ENCODE results near the gene RPUSD4. TPM values are rescaled to one million over a fixed set of nuclear protein-coding genes. Genes with fewer than 3 reads are reported as not detected.

The RPUSD4 gene
- polyA plus RNA-seq, 2 of the 4 experiments (the other 2 are of a cell fraction) = 15.4 to 16.2 TPM

- TF ChIP-seq RAD21 (conservative IDR thresholded peaks at IDR 0.05 in 1 of 2, IDR thresholded peaks at IDR 0.05 in 1 of 2) (no peak), CHD2 (IDR thresholded peaks at IDR 0.05; ENCODE audit: low read length, partially characterized antibody) (no peak), REST (IDR thresholded peaks at IDR 0.05) (no peak), MYC (IDR thresholded peaks at IDR 0.05; ENCODE audit: borderline replicate concordance, low read length) (no peak), TFCP2L1 (CRISPR knock-in tag; IDR thresholded peaks at IDR 0.05) (no peak), ZFP36 (IDR thresholded peaks at IDR 0.05; ENCODE audit: borderline replicate concordance, partially characterized antibody) (no peak), BCL3 (IDR thresholded peaks at IDR 0.05) (no peak), CTCF (IDR thresholded peaks at IDR 0.05) (no peak)
- Histone ChIP-seq H3K9me3 (no peaks in the 10 kb centered on the region), H3K4me2 (no peak overlapping the region), H3K4me1 (peaks cover 6% of the 10 kb centered on the region; the same call in 2 of the 3 replicates), H3K27ac (no peak overlapping the region), H3K4me3 (no peak overlapping the region)
- WGBS (ENCODE audit: missing lambda C conversion rate) = 91% methylated on average over 3 of the region's 3 CpGs
- no peak for ATAC-seq
- CTCF ChIA-PET = no interaction called here
- POLR2A ChIA-PET = no interaction called here
- FAIRE-seq = no peak
- DNase-seq (ENCODE audit: low read depth in 1 of 2, low spot score in 1 of 2) = no peak
Measured at GRCh38 chr11:126232683-126233082, 21.2 kb upstream of the RPUSD4 start.

- ChIA-PET CTCF (no interaction called here), POLR2A (interaction anchor here (0.5 kb wide), 1 partner anchor 13 kb away, joined by 3 read pairs; no protein-coding TSS in a partner anchor)
- H3K9me3 ChIP-seq = no peaks in the 10 kb centered on the region
- TF ChIP-seq EP300 (IDR thresholded peaks at IDR 0.05) (no peak), FOSB (CRISPR knock-in tag; IDR thresholded peaks at IDR 0.05) (no peak), ZFP36 (IDR thresholded peaks at IDR 0.05; ENCODE audit: borderline replicate concordance, partially characterized antibody) (no peak), NPAS2 (CRISPR knock-in tag; IDR thresholded peaks at IDR 0.05; ENCODE audit: borderline replicate concordance) (no peak), MAFK (IDR thresholded peaks at IDR 0.05; ENCODE audit: partially characterized antibody) (no peak), RNF2 (IDR thresholded peaks at IDR 0.05; ENCODE audit: borderline replicate concordance, low read depth) (no peak), HDAC2 (IDR thresholded peaks at IDR 0.05) (no peak)
- DNase-seq (ENCODE audit: low read depth in 1 of 2, low spot score in 1 of 2) = no peak
- WGBS (ENCODE audit: missing lambda C conversion rate) = 84% methylated on average over 6 of the region's 6 CpGs
- FAIRE-seq = no peak
- no peak overlapping the region for H3K27ac ChIP-seq
- H3K4me3 ChIP-seq = no peak overlapping the region
- no peak overlapping the region; the same call in 2 of the 3 replicates for H3K4me2 ChIP-seq
- H3K4me1 ChIP-seq = peaks cover 6% of the 10 kb centered on the region; the same call in 2 of the 3 replicates
- ATAC-seq = no peak
Measured at GRCh38 chr11:126231725-126232459, 20.4 kb upstream of the RPUSD4 start.

Measured in A549 (cell line).